SH-SY5Y (cell line): ENCODE results near the gene CDK6.

Source experiments
- GATA2 ChIP-seq: IDR thresholded peaks from 2 replicates; pipeline ENCODE4 v1.6.1; 2011; ENCODE audit warnings: mild to moderate bottlenecking, low read depth, low read length
- GATA3 ChIP-seq: IDR thresholded peaks from 2 replicates; pipeline ENCODE4 v1.6.1; 2011; ENCODE audit warnings: low read depth, mild to moderate bottlenecking, low read length, moderate library complexity

GRCh38 chr7:92765725-92766124 is 70.6 kb downstream of the CDK6 start:
- TF ChIP-seq GATA2 (no peak), GATA3 (no peak)
